ENCODE measurements around the gene SFSWAP. TPM values are rescaled to one million over a fixed set of nuclear protein-coding genes. Genes with fewer than 3 reads are reported as not detected.

Gene SFSWAP
- total RNA-seq, 1 donor from 2014 or later, result 20.8 TPM

DNA sequence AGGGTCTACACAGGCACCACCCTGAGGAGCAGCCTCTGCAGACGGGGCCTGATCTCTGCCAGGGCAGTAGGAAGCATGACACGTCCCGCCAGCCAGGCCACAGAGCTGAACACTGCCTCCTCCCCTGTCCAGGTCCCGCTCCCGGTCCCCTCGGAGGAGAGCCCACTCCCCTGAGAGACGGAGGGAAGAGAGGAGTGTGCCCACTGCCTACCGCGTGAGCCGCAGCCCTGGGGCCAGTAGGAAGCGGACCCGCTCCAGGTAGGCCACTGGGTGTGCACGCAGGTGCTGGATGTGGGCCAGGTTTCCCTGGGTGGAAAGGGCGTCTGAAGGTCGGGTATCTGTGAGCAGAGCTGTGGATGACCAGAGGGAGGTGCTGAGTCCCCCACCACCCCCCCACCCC lies 75.4 kb downstream of the SFSWAP start:
- DNase-seq (ENCODE audit: low read depth, low spot score), result no peak

DNA sequence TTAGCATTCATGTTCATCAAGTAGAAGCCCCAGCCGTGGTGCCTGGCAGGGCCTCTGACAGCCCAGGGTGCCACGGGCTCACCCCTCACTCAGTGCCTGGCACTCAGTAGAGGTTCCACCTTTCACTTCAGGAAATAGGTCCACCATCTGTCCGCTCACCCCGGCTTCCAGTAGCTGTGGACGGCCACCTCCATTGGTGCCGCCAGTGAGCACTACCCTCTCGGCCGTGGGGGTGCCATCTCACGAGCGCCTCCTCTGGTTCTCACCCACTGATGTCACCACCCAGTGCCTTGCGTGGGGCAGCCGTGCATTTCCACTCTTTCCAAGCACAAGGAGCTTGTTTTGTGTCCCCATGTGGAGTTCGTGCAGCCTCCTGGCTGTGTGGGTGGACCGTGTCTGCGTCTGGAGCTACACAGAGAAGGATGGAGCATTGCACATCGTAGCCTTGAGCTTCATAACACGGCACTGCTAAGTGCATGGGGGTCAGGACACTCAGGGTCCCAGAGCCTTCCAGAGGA lies 76.3 kb downstream of the SFSWAP start:
- no peak for DNase-seq (ENCODE audit: low read depth, low spot score)

DNA sequence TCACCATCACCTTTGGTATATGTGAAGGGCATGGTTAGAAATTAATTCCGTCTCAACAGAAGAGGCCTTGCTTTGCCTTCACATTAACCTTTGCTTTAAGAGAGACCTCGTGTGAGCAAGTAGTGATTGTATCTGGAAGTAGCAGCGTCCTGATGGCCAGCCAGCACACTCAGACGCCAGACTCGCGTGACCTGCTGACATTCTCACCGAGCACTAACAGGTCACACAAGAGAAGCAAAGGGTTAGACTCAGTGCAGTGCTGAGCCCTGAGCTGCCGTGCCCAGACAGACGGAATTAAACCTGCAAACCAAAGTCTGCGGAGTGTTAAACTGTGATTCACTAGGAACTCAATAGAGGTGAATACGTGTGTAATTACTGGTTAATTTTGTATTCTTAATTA lies 77.2 kb downstream of the SFSWAP start:
- DNase-seq (ENCODE audit: low read depth, low spot score), result no peak

DNA sequence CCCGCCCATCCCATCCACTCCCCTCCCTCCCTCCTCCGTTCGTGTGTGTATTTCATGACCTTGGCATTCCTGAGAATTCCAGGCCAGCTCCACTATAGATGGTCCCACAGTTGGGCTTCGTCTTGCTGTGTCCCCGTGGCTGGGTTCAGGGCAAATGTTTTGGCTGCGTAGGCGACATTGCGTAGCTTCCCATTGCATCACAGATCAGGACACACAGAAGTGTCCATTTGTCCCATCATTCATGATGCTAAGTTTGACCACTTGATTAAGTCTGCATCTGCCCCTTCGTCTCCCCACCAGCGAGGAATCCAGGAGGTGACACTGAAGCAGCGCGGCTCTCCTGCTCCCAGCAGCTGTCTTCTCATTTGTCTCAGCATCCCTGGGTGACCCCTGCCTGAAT lies 78.7 kb downstream of the SFSWAP start:
- no peak for DNase-seq (ENCODE audit: low read depth, low spot score)

DNA sequence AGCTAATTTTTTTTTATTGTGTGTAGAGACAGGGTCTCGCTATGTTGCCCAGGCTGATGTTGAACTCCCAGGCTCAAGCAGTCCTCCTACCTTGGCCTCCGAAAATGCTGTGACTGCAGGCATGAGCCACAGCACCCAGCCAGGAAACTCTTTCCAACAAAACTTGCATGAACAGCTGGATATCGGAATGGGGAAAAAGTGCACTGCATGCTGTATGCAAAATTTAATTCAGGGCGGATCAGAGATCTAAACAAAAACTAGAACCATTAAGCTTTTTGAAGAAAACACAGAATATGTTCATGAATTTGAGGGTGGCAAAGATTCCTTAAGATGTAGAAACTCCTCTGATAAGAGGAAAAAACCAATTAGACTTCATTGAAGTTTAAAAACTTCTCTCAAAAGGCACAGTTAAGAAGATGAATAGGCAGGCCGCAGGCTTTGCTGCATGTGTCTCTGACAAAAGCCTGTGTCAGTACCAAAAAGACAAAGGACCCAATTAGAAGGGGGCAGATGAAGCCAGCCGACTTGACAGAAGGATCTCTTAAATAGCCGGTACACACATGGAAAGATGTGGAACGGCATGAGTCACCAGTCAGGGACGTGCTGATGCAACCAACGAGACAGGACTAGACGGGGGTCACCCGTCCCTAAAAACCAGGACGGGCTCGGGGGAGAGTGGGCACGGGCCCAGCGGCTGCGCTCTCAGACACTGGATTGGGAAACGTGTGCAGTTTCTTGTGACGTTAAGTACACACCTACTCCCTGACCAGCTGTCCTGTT lies 82.5 kb downstream of the SFSWAP start:
- no peak for DNase-seq (ENCODE audit: low read depth, low spot score)

DNA sequence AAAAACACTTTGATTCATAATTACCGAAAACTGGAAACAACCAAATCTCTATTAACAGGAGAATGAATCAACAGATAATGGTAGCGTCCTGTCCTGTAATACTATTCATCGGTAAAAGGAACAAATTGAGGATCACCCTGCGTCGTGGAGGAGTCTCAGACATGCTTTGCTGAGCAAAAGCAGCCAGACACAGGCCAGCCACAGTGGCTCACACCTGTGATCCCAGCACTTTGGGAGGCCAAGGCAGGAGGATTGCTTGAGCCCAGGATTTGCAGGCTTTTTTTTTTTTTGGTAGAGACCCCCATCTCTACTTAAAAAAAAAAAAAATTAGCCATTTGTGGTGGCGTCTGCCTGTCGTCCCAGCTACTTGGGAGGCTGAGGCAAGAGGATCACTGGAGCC lies 83.2 kb downstream of the SFSWAP start:
- DNase-seq (ENCODE audit: low read depth, low spot score), result no peak

DNA sequence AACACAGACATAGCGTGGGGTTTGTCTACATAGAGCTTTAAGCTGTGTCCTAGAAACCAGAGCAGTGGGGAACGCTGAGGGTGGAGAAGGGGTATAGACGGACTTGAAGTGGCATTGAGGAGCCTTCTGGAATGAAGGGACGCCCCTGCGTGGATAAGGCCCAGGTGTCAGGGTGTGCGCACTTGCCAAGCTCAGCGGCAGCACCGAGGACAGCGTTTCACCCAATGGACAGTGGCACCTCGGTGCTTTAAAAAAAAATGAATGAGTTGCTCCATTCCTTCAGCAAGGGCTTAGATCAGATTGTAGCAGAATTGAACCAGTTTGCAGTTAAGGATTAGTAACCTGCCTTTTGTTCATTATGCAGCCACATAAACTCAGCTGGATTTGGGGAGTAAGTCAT lies 83.7 kb downstream of the SFSWAP start:
- no peak for DNase-seq (ENCODE audit: low read depth, low spot score)

DNA sequence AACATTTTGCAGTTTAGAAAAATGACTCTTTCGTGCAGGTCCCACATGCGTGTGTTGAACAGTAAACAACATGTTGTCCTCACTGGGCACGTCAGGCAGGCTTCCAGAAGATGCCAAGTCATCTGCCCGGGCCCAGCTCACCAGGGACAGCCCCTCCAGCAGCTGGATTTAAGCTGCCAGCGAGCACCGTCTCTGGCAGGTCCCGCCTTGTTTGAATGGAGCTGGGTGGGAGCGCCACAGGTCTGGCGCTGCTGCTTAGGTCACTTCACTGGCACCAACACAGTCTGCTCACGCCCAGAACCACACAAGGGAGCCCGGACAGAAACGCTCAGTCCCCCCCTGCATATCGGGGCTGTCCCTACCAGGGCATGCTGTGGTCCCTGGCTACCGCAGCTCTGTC lies 84.2 kb downstream of the SFSWAP start:
- DNase-seq (ENCODE audit: low read depth, low spot score), result no peak

DNA sequence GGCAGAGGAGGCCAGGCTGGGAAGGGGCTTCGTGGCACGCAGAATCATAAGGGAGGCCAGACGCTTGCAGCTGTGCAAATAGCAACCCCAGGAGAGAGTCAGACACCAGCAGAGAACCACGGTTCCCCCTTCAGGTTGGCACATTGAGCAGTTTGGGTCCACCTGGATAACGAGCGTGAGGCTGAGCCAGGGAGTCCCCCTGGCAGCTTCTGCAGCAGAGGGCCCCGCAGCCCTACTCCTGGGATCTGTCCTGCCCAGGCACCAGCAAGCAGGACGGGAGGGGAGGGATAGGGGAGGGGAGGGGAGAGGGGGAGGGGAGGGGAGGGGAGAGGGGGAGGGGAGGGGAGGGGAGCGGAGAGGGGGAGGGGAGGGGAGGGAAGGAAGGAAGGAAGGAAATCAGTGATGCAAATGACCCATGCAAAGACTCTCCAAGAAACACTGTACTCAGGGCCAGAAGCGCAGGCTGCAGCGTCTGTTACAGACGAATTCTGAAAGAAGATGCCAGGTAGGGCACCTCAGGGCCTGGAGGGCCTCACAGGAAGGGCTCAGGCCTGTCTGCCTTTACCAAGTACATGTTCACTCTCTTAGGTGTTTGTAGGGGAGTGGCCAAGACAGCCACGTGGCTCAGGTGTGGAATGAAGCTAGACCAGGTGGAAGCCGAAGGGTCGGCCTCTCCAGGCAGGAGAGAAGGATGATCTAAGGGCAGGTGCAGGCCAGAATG lies 85.0 kb downstream of the SFSWAP start:
- no peak for DNase-seq (ENCODE audit: low read depth, low spot score)

DNA sequence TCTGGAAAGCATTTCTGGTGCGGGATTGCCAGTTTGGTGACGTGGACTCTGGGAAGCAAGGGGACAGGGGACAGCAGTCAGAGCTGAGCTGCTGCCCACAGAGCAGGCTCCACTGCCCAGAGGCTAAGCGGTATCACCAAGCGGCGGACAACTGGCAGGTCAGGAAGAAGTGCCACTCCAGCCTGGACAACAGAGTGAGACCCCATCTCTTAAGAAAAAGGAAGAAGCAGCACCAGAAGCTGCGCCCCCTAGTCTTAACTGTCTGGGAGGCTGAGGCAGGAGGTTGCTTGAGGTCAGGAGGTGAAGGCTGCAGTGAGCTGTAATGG lies 85.5 kb downstream of the SFSWAP start:
- no peak for DNase-seq (ENCODE audit: low read depth, low spot score)

DNA sequence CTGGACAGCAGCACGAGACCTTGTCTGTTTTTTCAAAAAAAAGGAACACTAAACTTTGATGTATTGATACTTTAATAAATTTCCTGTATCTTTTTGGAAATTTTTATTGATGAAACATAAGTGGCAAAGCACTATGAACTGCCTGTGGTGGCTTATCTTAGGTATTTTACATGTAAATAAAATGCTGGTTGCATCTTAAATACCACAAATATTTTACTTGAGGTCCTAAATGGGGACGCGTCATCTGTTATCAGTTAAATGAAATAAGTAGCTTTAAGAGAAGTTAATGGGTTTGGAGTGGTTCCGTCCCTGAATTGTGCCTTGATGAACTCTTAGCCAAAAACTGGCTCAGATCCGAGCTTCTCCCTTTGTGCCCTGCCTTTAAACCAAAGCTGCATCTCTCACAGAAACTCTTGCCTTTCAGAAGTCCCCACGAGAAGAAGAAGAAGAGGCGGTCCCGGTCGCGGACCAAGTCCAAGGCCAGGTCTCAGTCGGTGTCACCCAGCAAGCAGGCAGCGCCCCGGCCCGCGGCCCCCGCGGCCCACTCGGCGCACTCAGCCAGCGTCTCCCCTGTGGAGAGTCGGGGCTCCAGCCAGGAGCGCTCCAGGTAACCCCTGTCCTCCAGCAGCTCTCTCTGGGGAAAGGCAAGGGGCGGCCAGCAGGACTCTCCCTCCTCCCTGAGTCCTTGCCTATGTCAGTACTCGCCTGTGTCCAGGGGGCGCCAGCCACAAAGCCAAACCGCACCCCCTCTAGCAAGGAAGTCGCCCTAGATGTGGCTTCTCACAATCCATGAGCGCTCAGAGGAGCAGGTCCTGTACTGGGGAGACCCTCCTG lies 86.1 kb downstream of the SFSWAP start:
- DNase-seq (ENCODE audit: low read depth, low spot score), result no peak

DNA sequence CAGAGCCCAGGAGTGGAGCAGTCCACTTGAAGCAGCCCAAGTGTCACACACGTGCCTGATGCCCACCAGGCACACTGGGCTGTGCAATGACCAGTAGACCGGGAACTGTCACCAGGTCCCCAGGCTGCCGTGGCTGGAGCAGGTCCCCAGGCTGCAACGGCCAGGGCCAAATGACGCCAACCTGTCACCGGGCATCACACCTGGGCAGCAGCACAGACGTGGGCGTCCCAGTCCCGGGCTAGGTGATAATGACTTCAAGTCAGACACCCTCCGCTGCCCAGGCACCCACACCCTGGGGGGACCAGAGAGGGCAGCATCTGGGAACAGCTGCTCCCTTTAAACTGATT lies 86.7 kb downstream of the SFSWAP start:
- no peak for DNase-seq (ENCODE audit: low read depth, low spot score)

DNA sequence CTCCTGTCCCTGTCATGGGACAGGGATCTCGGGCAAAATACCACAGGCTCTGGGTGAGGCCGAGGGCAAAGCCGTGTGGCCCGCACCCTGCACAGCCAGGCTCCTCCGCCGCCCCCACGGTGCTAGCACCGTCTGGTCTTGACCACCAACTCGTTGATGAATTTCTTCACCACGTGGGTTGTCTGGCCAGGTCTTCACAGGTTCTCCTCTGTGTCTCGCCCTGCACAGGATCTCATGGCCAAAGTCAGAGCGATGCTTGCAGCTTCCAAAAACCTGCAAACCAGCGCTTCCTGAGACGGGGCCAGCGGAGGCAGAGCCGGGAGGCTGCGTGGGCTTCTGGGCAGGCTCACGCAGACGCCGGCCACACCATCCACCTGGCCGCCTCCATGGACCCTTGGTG lies 88.3 kb downstream of the SFSWAP start:
- DNase-seq (ENCODE audit: low read depth, low spot score), result no peak

DNA sequence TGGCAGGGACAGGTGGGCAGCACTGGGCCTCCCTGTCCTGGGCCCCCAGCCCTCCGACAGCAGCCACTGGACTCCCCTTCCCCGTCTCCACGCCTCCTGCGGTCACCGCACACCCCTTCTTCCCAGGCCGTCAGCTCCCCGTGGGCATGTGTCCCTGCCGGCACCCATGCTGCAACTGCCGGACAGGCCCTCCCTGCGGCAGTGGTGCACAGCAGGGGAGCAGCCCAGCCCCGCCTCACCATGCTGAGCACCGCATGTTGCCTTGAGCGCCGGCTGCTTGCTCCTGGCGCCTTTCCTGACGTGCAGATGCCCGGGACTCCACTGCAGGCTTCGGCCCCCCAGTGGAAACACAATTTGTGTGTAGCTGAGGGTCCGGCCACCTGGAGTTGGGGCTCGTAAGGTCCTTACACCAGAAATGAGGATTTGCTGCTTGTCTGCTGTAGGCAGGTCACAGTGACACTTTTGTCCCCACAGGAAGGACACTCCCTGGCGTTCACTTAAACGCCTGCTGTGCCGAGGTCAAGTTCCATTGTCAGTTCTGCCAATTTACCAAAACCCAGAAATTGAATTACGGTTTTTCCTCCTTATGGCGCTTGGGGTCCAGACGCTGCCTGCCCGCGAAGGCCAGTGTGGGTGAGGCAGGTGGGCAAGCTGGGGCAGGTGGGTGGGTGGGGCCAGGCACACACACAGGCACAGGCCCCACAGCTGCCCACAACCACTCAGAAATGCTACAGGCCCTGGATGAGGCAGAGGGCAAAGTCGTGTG lies 89.1 kb downstream of the SFSWAP start:
- no peak for DNase-seq (ENCODE audit: low read depth, low spot score)

DNA sequence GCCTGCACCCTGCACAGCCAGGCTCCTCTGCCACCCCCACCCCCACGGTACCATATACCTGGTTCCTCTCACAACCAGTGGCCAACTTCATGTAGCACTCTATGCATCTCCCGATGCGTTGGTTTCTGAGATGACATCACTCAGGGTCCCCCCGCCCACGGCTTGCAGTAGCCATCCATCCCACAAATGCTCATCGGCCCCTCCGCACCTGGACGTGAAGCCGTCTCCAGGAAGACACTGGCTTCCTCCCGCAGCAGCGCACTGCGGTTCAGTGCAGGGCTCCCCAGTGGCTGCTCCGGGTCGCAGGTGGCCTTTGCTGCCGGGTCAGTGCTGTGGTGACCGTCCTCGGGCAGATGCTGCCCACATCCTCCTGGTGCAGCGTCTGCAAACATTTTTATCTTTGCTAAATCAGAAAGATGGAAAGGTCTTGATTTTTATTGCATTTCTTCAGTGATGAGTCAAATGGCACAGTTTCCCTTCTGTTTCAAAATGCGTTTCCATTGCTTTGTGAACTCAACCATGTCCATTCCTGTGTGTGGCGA lies 89.8 kb downstream of the SFSWAP start:
- no peak for DNase-seq (ENCODE audit: low read depth, low spot score)

DNA sequence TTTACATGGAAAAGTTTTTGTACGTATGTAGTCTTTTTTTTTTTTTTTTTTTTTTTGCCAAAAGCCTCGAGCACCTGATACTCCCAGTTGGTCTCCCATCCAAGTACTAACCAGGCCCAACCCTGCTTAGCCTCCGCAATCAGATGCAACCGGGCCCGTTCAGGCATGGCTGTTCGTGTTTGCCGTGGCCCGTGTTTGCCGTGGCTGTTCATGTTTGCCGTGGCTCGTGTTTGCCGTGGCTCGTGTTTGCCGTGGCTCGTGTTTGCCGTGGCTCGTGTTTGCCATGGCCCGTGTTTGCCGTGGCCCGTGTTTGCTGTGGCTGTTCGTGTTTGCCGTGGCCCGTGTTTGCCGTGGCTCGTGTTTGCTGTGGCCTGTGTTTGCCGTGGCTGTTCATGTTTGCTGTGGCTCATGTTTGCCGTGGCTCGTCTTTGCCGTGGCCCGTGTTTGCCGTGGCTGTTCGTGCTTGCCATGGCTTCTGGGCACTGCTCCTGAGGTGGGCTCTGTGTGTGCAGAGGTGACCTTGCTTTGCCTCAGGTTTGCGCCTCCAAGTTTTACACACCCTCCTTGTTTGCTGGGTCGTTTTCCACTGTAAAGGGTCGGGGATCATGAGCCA lies 90.5 kb downstream of the SFSWAP start:
- DNase-seq (ENCODE audit: low read depth, low spot score), result no peak

DNA sequence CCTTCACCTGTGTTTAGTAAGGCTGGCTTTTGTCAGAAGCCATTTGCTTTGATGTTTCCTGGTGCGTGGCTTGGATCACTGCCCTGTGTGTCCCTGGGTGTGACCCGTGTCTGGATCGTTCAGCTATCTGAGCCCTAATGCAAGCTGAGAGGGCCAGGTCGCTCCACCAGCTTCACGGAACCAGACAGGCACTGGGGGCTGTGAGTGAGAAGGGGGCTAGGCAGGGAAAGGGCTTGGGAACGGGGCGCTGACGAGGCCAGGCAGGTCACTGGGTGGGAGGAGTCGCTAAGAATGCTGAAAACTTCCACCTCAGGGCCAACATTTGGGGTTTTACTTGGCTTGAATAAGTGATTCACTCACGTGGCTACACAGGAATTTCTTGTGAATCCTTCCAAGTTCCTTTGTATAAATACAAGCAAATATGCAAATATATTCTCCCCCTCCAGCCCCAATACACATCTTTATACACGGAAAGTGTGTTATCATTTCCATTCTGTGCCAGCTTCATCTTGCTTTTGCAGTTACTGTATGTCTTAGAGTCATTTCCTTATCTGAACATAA lies 93.2 kb downstream of the SFSWAP start:
- peak; percentile 22 for DNase-seq (ENCODE audit: low read depth, low spot score)

DNA sequence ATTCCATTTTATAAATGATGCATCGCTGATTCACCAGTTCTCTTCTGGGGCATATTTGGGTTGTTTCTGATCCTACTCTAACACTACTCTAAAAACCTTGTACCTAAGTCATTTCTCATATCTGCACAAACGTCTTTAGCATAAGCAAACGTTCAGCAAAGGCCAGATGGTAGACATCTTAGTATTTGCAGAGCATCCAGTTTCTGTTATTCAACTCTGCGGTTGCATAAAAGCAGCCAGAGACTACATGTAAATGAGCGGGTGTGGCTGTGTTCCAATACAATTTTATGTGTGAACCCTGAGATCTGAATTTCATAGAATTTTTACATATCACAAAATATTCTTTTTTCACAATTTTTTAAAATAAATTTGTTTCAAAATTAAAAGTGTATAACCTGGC lies 94.5 kb downstream of the SFSWAP start:
- DNase-seq (ENCODE audit: low read depth, low spot score), result no peak

DNA sequence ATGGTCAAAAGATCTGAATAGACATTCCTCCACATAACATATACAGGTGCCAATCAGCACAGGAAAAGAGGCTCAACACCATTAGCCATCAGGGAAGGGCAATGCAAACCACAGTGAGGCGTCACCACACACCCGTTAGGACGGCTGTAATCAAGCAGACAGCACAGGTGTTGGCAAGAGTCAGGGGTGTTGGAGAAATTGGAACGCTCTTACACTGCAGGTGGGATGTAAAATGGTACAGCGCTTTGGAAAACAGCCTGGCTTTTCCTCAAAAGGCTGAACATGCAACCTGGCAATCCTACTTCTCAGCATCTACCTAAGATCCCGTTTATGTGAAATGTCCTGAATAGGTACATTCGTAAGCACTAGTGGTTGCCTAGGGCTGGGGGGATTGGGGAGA lies 95.8 kb downstream of the SFSWAP start:
- DNase-seq (ENCODE audit: low read depth, low spot score), result no peak

DNA sequence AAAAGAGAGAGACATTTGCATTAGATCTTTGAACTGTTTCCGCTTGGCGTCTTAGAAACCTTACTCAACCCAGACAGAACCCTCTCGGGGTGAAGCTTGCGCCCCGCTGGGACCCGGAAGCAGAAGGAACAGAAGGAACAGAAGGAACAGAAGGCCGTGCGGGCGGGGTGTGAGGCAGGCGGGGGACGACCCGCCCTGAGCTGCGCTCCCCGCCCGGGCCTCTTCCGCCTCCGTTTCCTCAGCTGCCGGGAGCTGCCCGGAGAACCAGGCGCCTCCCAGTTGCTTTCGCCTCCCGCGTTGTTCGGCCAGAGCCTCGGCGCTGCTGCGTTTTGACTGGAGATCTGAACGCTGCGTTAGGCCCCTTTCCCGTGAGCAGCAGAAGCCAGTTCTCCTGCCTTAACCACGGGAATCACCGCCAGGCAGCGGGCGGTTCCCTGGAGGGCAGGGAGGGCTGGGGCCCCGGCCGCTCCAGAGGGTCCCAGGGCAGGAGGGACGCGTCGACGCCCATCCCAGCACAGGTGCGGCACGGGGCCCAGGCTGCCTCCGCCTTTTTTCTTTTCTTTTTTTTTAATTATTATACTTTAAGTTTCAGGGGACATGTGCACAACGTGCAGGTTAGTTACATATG lies 98.0 kb downstream of the SFSWAP start:
- no peak for DNase-seq (ENCODE audit: low read depth, low spot score)
